Fibroblast of skin of left biceps (primary cell): ENCODE measurements around the gene MBNL1.

ENCODE experiments used
- DNase-seq, 2 experiments: peaks; one replicate each; pipeline ENCODE4 v3.0.0-alpha.2; 2013; ENCODE audit warnings: low read depth in 2 of 2

The MBNL1 gene

GRCh38 chr3:152296971-152297370 lies 28.2 kb downstream of the MBNL1 start:
- no peak for DNase-seq

DNA sequence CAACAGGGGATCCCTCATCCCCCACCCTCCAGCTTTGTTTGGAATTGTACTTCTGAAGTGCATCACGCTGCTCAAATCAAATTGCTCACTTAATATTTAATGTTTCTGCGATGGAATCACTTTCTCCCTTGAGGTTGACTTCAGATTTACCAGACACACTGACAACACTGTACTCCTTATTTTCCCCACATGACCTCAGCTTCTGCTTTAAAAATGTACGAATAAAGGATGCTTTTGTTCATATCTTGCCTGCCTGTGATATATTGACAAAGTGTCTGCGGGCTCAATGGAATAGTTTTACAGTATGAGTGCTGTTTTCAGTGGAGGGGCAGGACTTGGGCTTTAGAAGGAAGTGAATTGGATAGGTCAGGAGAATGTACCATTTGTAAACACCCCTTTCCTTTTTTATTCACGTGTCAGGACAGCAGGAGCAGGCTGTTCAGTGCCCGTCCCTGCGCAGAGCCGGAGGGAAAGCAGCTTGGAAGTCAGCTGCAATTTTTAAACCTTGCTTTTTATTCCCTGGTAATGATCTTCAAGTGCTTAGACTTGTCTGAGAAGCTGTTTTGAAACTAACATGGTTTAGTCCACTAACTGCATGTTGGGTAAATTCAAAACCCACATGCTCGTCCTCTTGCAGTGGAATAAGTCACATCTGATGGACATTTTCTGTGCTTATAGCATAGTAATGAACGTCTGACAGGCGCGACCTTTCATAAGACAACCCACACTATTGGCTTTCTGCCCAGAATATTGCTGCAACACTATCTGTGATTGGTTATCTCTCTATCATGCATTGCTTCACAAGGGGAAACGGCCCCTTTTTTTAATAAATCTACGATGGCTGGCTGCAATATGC lies 29.9 kb downstream of the MBNL1 start:
- peak; percentile 99 for DNase-seq

DNA sequence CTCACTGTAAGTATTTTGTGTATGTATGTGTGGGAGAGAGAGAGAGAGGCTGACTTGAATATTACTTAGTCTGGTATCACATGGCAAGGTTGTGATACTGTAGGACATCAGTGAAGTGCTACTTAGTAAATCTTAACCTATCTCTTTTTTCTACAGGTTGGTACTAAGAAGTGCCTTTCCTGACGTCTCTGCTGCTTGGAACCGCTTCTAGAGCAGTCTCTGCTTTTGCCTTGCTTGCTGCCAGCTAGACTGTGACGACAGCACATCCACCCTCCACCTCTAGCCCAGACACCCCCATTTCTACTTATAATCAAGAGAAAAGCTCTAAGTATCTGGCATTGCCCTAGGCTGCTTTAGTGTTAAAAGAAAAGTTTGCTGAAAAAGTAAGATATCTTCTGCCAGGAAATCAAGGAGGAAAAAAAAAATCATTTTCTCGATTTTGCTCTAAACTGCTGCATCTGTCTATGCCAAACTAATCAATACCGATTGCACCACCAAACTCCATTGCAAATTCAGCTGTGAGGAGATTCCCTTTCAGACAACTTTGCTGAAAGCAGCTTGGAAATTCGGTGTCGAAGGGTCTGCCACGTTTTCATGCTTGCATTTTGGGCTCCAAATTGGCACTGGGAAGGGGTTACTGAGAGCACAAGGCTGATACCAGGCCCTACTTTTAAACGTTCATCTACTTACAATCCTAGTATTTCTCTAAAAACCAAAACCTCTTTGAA lies 30.7 kb downstream of the MBNL1 start:
- no peak for DNase-seq

DNA sequence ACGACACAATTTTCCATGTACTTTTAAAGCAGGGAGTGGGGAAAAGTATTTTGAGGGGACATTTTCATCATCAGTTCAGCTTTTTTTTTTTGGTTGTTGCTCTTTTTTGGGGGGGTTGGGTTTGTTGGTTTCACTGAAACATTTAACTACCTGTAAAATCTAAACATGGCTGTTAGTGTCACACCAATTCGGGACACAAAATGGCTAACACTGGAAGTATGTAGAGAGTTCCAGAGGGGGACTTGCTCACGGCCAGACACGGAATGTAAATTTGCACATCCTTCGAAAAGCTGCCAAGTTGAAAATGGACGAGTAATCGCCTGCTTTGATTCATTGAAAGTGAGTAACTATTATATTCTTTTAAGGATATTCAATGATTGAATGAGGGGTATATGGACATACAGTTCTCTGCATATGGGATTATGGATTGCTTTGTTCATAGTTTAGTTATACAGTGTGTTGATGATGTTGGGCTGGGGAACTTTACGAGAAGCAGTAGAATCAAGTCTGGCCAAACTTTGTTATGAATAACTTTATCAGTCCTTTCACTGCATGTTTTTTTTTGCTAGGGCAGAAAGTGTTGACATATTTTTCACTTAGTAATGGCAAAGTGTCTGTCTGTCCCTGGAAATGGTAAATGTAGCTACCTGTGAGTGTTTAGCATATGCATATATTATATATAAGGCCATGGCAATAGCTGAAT lies 31.5 kb downstream of the MBNL1 start:
- DNase-seq: no peak

DNA sequence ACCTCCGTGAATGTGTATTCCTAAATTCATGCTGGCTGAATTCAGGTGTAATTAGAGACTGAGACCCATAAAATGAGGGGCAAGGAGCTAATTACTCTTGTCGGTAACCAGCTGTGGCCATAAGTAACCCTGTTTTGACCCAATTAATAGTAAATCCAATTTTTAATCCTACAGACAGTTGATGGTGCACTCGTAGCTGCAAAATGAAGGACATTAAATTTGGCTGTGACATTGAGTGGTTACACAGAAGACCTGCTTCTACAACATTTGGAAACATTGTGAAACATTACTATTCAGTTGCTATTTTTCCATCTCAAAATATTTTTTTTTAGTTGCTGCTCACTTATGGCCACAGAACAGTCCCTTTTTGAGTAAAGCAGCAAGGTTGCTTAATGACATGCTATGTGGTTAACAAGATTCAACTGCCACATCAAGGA lies 33.0 kb downstream of the MBNL1 start:
- no peak for DNase-seq

GRCh38 chr3:152302521-152303021 lies 33.8 kb downstream of the MBNL1 start:
- DNase-seq: peak; percentile 91 to 92

- no peak for DNase-seq
Measured at GRCh38 chr3:152304160-152304559, 35.4 kb downstream of the MBNL1 start.

DNA sequence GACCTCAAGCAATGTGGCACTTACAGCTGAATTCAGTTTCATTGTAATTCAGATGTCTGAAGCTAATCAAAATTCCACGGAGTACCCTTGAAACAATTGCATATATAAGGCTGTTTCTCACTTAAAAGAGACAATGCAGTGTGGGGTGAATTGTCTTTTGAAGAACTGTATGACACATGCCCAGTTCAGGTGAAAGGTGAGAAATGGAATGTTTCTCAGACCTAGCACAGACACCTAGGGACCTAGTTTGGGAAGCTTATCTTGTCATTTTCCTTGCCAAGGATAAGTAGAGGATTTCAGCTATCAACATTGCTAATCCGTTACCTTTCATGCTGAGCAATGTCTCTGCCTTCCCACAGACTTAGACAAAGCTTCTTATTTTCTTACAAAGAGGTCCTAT lies 36.3 kb downstream of the MBNL1 start:
- DNase-seq: no peak

DNA sequence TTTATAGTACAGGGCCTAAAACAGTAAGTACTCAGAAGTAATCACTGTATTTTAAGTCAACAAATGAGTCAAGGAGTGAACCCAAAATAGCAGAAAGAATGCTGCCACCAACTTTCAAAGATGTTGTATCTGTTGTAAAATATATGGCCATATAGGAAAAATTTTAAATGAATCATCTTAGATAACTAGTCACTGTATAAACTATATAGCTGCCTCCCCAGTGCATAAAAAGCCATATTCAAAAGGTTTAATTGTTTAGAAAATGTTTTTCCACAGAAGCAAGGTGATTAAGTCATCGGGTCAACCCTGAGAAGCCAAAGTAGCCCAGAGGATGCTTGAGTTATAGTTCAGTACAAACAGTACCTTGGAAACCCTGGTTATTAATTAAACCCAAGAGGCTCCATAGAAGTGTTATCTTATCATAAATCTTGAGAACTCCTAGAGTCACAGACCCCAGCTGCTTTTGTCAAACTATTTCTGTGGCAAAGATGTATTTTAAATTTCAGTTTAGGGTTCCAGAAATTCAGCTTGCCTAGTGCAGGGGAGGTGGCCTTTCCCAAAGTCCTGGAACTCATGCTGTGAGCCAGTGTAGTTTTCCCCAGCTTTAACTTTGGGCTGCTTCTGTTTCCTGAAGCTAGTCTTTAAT lies 39.2 kb downstream of the MBNL1 start:
- DNase-seq: no peak

- no peak for DNase-seq
Measured at GRCh38 chr3:152308475-152308844, 39.7 kb downstream of the MBNL1 start.

GRCh38 chr3:152309031-152309430 lies 40.3 kb downstream of the MBNL1 start:
- DNase-seq: no peak

DNA sequence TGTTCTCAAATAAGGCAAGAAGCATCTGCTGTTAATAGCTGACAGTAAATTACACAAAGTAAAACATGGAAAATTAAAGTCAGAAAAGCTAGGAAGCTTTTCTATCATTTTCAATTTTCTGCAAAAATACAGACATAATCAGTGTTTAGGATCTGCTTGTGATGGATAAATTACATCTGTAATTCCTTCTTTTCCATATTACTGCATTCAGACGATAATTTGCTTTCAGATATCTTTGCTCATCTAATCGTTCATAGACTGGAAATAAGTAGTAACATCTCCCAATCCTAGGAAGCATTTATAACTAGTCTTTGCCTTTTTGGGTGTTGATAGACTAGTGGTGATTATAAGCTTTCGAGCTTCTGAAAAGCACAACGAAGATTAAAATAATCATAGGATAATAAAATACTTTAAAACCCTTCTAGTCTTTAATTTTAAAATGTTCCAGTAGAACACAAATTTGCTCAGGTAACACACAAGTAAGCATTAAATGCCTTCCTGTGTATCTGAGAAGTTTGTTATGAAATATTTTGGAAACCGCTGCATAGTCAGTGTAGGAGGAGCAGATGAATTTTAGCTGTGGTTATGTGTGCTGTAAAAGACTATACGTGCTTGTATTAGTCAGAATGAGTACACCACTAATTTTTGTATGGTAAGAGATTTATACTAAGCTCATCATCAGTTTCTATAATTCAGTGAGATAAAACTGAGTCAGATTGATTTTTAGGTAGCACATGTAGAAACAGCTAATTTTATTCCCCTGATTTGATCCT lies 41.0 kb downstream of the MBNL1 start:
- DNase-seq: no peak

GRCh38 chr3:152313430-152313829 lies 44.7 kb downstream of the MBNL1 start:
- no peak for DNase-seq

DNA sequence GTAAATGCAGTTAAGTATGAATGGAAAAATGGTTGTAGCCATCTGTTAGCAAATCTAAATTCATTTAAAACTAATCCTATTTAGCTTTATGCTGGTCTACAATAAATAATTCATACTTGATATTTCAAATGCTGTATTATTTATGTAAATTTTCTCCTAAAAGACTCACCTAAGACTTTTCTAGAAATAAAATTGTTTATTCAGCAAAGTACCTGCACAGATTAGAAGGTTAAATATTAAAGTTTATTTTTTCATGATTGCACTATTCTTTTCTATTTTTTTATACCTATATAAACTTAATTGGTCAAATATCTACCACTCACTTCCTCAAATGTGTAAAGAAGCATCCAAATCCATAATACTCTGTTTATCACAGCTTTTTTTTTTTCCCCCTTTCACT lies 45.2 kb downstream of the MBNL1 start:
- DNase-seq: no peak

DNA sequence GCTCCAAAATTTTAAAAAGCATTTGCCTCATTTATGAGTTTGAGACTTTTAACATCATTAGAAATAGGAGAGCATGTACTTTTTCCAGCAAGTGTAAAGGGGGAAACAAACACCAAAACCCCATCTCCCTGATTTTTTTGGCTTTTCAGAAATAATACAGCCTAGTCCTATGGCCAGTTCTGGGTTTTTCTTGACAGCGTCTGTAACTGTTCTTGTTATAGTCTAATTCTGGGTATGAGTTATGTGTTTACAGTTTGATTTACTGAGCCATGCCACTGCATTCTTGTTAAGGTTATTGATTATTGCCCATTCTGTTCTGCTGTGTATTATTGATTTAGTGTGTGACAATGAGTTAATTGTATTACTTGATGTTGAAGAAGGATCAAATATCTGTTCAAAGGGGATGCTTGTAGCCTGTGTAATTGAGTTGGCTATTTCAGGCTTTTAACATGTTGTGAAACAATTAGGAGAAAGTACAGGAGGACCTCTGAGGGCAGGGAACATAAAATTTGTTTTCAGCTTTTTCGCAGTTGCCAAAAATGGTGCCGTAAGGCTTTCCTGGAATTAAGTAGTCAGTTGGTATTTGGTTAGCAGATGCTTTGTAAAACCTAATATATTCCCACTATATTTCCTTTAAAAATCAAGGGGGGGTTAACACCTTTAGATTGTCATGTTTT lies 46.1 kb downstream of the MBNL1 start:
- no peak for DNase-seq

GRCh38 chr3:152315623-152316022 lies 46.9 kb downstream of the MBNL1 start:
- no peak for DNase-seq

DNA sequence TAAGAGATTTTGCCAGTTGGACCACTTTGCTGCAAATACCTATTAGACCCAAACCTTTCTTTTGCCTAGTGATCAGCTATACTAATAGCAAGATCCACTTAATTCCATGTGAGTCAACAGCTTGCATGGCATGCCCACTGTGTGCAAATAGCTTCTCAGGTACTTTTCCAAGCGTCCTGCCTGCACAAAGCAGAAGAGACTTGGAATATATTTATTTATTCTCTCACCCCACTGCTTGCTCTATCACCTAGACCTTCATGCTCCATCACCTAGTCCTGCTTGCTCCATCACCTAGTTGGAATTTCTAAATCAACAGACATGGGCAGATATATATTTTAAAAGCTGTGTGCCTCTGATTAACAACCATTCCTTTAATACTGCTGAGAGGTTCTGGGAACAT lies 47.6 kb downstream of the MBNL1 start:
- DNase-seq: no peak

GRCh38 chr3:152317184-152317583 lies 48.5 kb downstream of the MBNL1 start:
- DNase-seq: no peak

- no peak for DNase-seq
Measured at GRCh38 chr3:152317956-152318355, 49.2 kb downstream of the MBNL1 start.

GRCh38 chr3:152318512-152318911 lies 49.8 kb downstream of the MBNL1 start:
- no peak for DNase-seq

DNA sequence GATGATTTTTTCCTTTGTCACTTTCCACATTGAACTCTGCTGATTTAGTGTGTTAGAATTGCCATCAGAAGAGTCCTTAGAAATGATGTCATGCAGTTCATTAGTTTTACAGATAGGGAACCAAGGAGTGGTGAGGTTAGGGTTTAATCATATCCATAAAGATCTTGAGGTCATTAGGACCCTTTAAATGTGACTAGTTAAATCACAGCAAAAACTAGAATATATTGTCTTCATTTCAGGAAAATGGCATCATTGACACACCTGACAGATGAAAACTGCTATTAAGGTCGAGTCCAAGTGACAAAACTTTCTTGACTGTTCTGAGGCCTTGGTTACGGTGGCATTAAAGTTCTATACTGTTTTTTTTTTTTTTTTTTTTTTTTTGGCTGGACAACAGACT lies 50.5 kb downstream of the MBNL1 start:
- no peak for DNase-seq
